Kasumi-1 (cell line): Measurements from ENCODE around the gene ASS1.
"Not testable (repeated sequence)": the region's sequence is repeated elsewhere in the genome, so short reads cannot be mapped to it uniquely, and the experiment has no call there.

Experiments
- DNase-seq, 2 experiments: peaks; one replicate each; lab custom pipeline; 2025; lab: John Stamatoyannopoulos, UW

ASS1 gene

GRCh38 chr9:130433947-130434262, 10.9 kb upstream of the ASS1 start:
- no peak for DNase-seq

GRCh38 chr9:130434656-130435055, 10.1 kb upstream of the ASS1 start:
- not testable (repeated sequence) for DNase-seq

- no peak for DNase-seq
These were observed 7.6 kb upstream of the ASS1 start for GRCh38 chr9:130437011-130437789.

- DNase-seq: no peak
These were observed 6.3 kb upstream of the ASS1 start for GRCh38 chr9:130438382-130438981.

- no peak for DNase-seq
These were observed 3.7 kb upstream of the ASS1 start for GRCh38 chr9:130441031-130441430.

GRCh38 chr9:130442746-130443455, 1.9 kb upstream of the ASS1 start:
- no peak for DNase-seq

- no peak for DNase-seq
These were observed 1.3 kb upstream of the ASS1 start for GRCh38 chr9:130443456-130443801.

GRCh38 chr9:130443840-130444492, 795 bp upstream of the ASS1 start:
- DNase-seq: no peak

- DNase-seq: no peak
These were observed 665 bp downstream of the ASS1 start for GRCh38 chr9:130445268-130445983.

- peak in 1 of 2 experiments; percentile 24 for DNase-seq
These were observed 1.5 kb downstream of the ASS1 start for GRCh38 chr9:130446101-130446861.

- no peak for DNase-seq
These were observed 2.5 kb downstream of the ASS1 start for GRCh38 chr9:130447193-130447816.

GRCh38 chr9:130448035-130448624, 3.4 kb downstream of the ASS1 start:
- DNase-seq: peak; percentile 18 to 32

- DNase-seq: no peak
These were observed 4.2 kb downstream of the ASS1 start for GRCh38 chr9:130448771-130449603.

- no peak for DNase-seq
These were observed 5.7 kb downstream of the ASS1 start for GRCh38 chr9:130450344-130451003.

- no peak for DNase-seq
These were observed 6.2 kb downstream of the ASS1 start for GRCh38 chr9:130451004-130451390.

- peak in 1 of 2 experiments; percentile 1 for DNase-seq
These were observed 7.0 kb downstream of the ASS1 start for GRCh38 chr9:130451509-130452388.

- DNase-seq: no peak
These were observed 8.1 kb downstream of the ASS1 start for GRCh38 chr9:130452835-130453234.

- no peak for DNase-seq
These were observed 8.7 kb downstream of the ASS1 start for GRCh38 chr9:130453487-130453886.
